H9 (cell line): ENCODE data around the gene DSP. TPM values are rescaled to one million over a fixed set of nuclear protein-coding genes. Genes with fewer than 3 reads are reported as not detected.

Experiments used
- DNase-seq: peaks from one replicate; pipeline ENCODE4 v3.0.0-alpha.2; 2017
- H2AFZ ChIP-seq: one replicate; pipeline ENCODE4 v1.6.1; 2013; ENCODE audit warnings: mild to moderate bottlenecking, low read length, control low read depth, moderate library complexity
- H2AK5ac ChIP-seq: 2 replicates; pipeline ENCODE4 v1.6.1; 2013; ENCODE audit warnings: low read length, control low read depth, mixed read lengths; ENCODE audit not compliant: insufficient read length
- H2BK120ac ChIP-seq: one replicate; pipeline ENCODE4 v1.6.1; 2013; ENCODE audit warnings: low read depth, mild to moderate bottlenecking, low read length, control low read depth, inconsistent platforms; ENCODE audit not compliant: poor library complexity, severe bottlenecking
- H2BK12ac ChIP-seq: 2 replicates; pipeline ENCODE4 v1.6.1; 2013; ENCODE audit warnings: low read length, control low read depth, mixed read lengths, low read depth; ENCODE audit not compliant: insufficient read length
- H2BK15ac ChIP-seq: 2 replicates; pipeline ENCODE4 v1.6.1; 2013; ENCODE audit warnings: low read depth, low read length, control low read depth
- H2BK20ac ChIP-seq: one replicate; pipeline ENCODE4 v1.6.1; 2013; ENCODE audit warnings: low read depth, mild to moderate bottlenecking, low read length, control low read depth, inconsistent platforms; ENCODE audit not compliant: poor library complexity, severe bottlenecking
- H2BK5ac ChIP-seq: 2 replicates; pipeline ENCODE4 v1.6.1; 2013; ENCODE audit warnings: low read length, control low read depth, mixed read lengths; ENCODE audit not compliant: insufficient read length
- H3K14ac ChIP-seq: 2 replicates; pipeline ENCODE4 v1.6.1; 2013; ENCODE audit warnings: low read length, control low read depth; ENCODE audit not compliant: insufficient read depth
- H3K18ac ChIP-seq: 2 replicates; pipeline ENCODE4 v1.6.1; 2013; ENCODE audit warnings: low read depth, mild to moderate bottlenecking, mixed read lengths, low read length, control low read depth; ENCODE audit not compliant: insufficient read length
- H3K23ac ChIP-seq: 2 replicates; pipeline ENCODE4 v1.6.1; 2013; ENCODE audit warnings: low read length, control low read depth, mixed read lengths, low read depth; ENCODE audit not compliant: insufficient read length
- H3K23me2 ChIP-seq: 2 replicates; pipeline ENCODE4 v1.6.1; 2013; ENCODE audit warnings: low read depth, mild to moderate bottlenecking, mixed read lengths, low read length, control low read depth; ENCODE audit not compliant: insufficient read length, poor library complexity, severe bottlenecking
- H3K27ac ChIP-seq: 2 replicates; pipeline ENCODE4 v1.5.1; 2013; ENCODE audit warnings: low read length, control low read depth, mixed read lengths, low read depth; ENCODE audit not compliant: insufficient read length
- H3K27me3 ChIP-seq: 2 replicates; pipeline ENCODE4 v1.6.1; 2013; ENCODE audit warnings: low read length, control low read depth, inconsistent platforms; ENCODE audit not compliant: insufficient read depth
- H3K4ac ChIP-seq: 2 replicates; pipeline ENCODE4 v1.6.1; 2013; ENCODE audit warnings: low read depth, mild to moderate bottlenecking, control low read depth, inconsistent platforms, low read length, moderate library complexity
- H3K4me1 ChIP-seq: 2 replicates; pipeline ENCODE4 v1.6.1; 2013; ENCODE audit warnings: low read length, control low read depth, inconsistent platforms; ENCODE audit not compliant: insufficient read depth
- H3K4me2 ChIP-seq: 2 replicates; pipeline ENCODE4 v1.6.1; 2013; ENCODE audit warnings: low read length, control low read depth, mixed read lengths; ENCODE audit not compliant: insufficient read length, insufficient read depth
- H3K56ac ChIP-seq: 2 replicates; pipeline ENCODE4 v1.6.1; 2013; ENCODE audit warnings: low read depth, mild to moderate bottlenecking, mixed read lengths, low read length, control low read depth; ENCODE audit not compliant: insufficient read length
- H3K79me1 ChIP-seq: 2 replicates; pipeline ENCODE4 v1.6.1; 2013; ENCODE audit warnings: low read depth, mild to moderate bottlenecking, moderate library complexity, low read length, control low read depth, inconsistent platforms; ENCODE audit not compliant: insufficient read depth, poor library complexity, severe bottlenecking
- H3K79me2 ChIP-seq: 2 replicates; pipeline ENCODE4 v1.6.1; 2013; ENCODE audit warnings: low read length, control low read depth, inconsistent platforms; ENCODE audit not compliant: insufficient read depth
- H3K9ac ChIP-seq: 2 replicates; pipeline ENCODE4 v1.6.1; 2013; ENCODE audit warnings: low read length, control low read depth, mixed read lengths; ENCODE audit not compliant: insufficient read length; ENCODE audit errors: extremely low read depth
- H3K9me3 ChIP-seq: one replicate; pipeline ENCODE4 v1.6.1; 2013; ENCODE audit warnings: low read depth, low read length, inconsistent platforms; ENCODE audit not compliant: control insufficient read depth
- H3T11ph ChIP-seq: one replicate; pipeline ENCODE4 v1.6.1; 2013; ENCODE audit warnings: mild to moderate bottlenecking, low read length, control low read depth, inconsistent platforms
- H4K20me1 ChIP-seq: one replicate; pipeline ENCODE4 v1.6.1; 2013; ENCODE audit not compliant: control insufficient read depth, insufficient read length, insufficient read depth
- H4K5ac ChIP-seq: 2 replicates; pipeline ENCODE4 v1.6.1; 2013; ENCODE audit warnings: low read depth, mild to moderate bottlenecking, mixed read lengths, low read length, control low read depth; ENCODE audit not compliant: insufficient read length
- H4K8ac ChIP-seq: replicated peaks from 2 replicates; pipeline ENCODE4 v1.6.1; 2013; ENCODE audit warnings: low read length, control low read depth, mixed read lengths, low read depth; ENCODE audit not compliant: insufficient read length
- H4K91ac ChIP-seq: 2 replicates; pipeline ENCODE4 v1.6.1; 2013; ENCODE audit warnings: low read depth, mild to moderate bottlenecking, moderate library complexity, mixed read lengths, low read length, control low read depth; ENCODE audit not compliant: insufficient read length
- H3K27ac Mint-ChIP-seq, 3 experiments: 2 replicates in 2 of 3; 3 replicates in 1 of 3; pipeline ENCODE4 v1.8.0; 2020 to 2021; ENCODE audit warnings: mixed read lengths in 3 of 3, mild to moderate bottlenecking in 1 of 3, moderate library complexity in 1 of 3
- H3K27me3 Mint-ChIP-seq: 2 replicates; pipeline ENCODE4 v1.8.0; 2021; ENCODE audit warnings: low read depth, mild to moderate bottlenecking, moderate library complexity, mixed read lengths
- H3K36me3 Mint-ChIP-seq, 3 experiments: 2 replicates in 2 of 3; 3 replicates in 1 of 3; pipeline ENCODE4 v1.8.0; 2020 to 2021; ENCODE audit warnings: low read depth in 3 of 3, mixed read lengths in 3 of 3; ENCODE audit not compliant: insufficient read depth in 1 of 3
- H3K4me1 Mint-ChIP-seq, 2 experiments: 2 replicates each; pipeline ENCODE4 v1.8.0; 2020; ENCODE audit warnings: mixed read lengths in 2 of 2
- H3K4me3 Mint-ChIP-seq, 2 experiments: 2 replicates in 1 of 2; 3 replicates in 1 of 2; pipeline ENCODE4 v1.8.0; 2020 to 2021; ENCODE audit warnings: mild to moderate bottlenecking in 2 of 2, mixed read lengths in 2 of 2, moderate library complexity in 1 of 2
- H3K9me3 Mint-ChIP-seq, 2 experiments: 2 replicates in 1 of 2; 3 replicates in 1 of 2; pipeline ENCODE4 v1.8.0; 2020; ENCODE audit warnings: mild to moderate bottlenecking in 2 of 2, mixed read lengths in 2 of 2, moderate library complexity in 1 of 2
- CTCF ChIP-seq: fragments of 200-600 bp; sonication (generic); conservative IDR thresholded peaks from 3 replicates; pipeline ENCODE4 v1.8.0; 2021; ENCODE audit warnings: antibody characterized with exemption, mild to moderate bottlenecking
- WGBS: extraction: QIAGEN DNeasy Blood & Tissue Kit; methylation state at CpG from one replicate; pipeline ENCODE4 v1.1.7; 2013; ENCODE audit warnings: missing lambda C conversion rate, low lambda C conversion rate, mixed read lengths; ENCODE audit not compliant: insufficient read length; ENCODE audit errors: extremely low coverage; 5-methylcytosine and 5-hydroxymethylcytosine counted together
- total RNA-seq: library from RNA; stranded (reverse); gene quantifications from 2 replicates; pipeline ENCODE4 v1.2.1, GENCODE V29; 2021

The DSP gene
- total RNA-seq, 1 experiment from 2014 or later, result 48.9 TPM

- Histone ChIP-seq H3K79me1 (no peaks in the 10 kb centered on the region), H2BK15ac (no peak overlapping the region), H2AK5ac (no peak overlapping the region), H3K56ac (no peak overlapping the region), H3K14ac (no peak overlapping the region), H4K20me1 (no peaks in the 10 kb centered on the region), H3K9me3 (no peaks in the 10 kb centered on the region), H2BK120ac (no peak overlapping the region), H3K9ac (no peak overlapping the region), H3K27me3 (no peaks in the 10 kb centered on the region), H3K4ac (no peak overlapping the region), H3K4me2 (no peak overlapping the region), H3K23me2 (no peaks in the 10 kb centered on the region), H2AFZ (no peak overlapping the region), H3K18ac (no peak overlapping the region), H3K27ac (no peak overlapping the region), H3K79me2 (no peaks in the 10 kb centered on the region), H4K8ac (no peak overlapping the region), H4K5ac (no peak overlapping the region), H2BK20ac (no peak overlapping the region), H3K23ac (no peak overlapping the region), H4K91ac (no peak overlapping the region), H2BK12ac (no peak overlapping the region), H3T11ph (no peak overlapping the region), H3K4me1 (no peaks in the 10 kb centered on the region), H2BK5ac (no peak overlapping the region)
- no CpG with 5 or more reads among the region's 1 CpG for WGBS
- Mint-ChIP-seq H3K9me3 (no peaks in the 10 kb centered on the region), H3K4me3 (no peak overlapping the region), H3K36me3 (no peaks in the 10 kb centered on the region), H3K27ac (no peak overlapping the region), H3K4me1 (no peaks in the 10 kb centered on the region), H3K27me3 (no peaks in the 10 kb centered on the region; the same call in 1 of the 2 replicates)
- DNase-seq, result no peak
- TF ChIP-seq CTCF, result no peak
Observed at GRCh38 chr6:7636151-7636550, 94.7 kb downstream of the DSP start.

Other genes with a start within 250 kb of the DSP start
- 102 and 105 TPM in 2 replicates for gene SSR1, start 228.5 kb upstream of the DSP start, total RNA-seq
- gene CAGE1, start 151.9 kb upstream of the DSP start, total RNA-seq, result 0.28 TPM in 1 of 2 replicates, not detected in the other
- gene RIOK1, start 151.9 kb upstream of the DSP start, total RNA-seq, result 40.0 and 40.8 TPM in 2 replicates
- gene SNRNP48, start 48.5 kb downstream of the DSP start, total RNA-seq, result 16.1 and 16.9 TPM in 2 replicates
- 0.28 and 0.61 TPM in 2 replicates for gene BMP6, start 184.4 kb downstream of the DSP start, total RNA-seq